ENCODE data around the gene NDOR1.
A peak's percentile ranks its signal among the peaks of the same experiment; 100 is the strongest.

NDOR1 gene

GRCh38 chr9:137183980-137184595 is 21.4 kb upstream of the NDOR1 start:
- DNase-seq, result no peak

GRCh38 chr9:137184881-137185660 is 20.4 kb upstream of the NDOR1 start:
- no peak for DNase-seq

GRCh38 chr9:137185921-137186320 is 19.6 kb upstream of the NDOR1 start:
- DNase-seq, result no peak

- no peak for DNase-seq
These were observed 19.1 kb upstream of the NDOR1 start for GRCh38 chr9:137186385-137186784.

GRCh38 chr9:137187386-137187785 is 18.1 kb upstream of the NDOR1 start:
- no peak for DNase-seq

- DNase-seq, result no peak
These were observed 17.4 kb upstream of the NDOR1 start for GRCh38 chr9:137188086-137188489.

- peak; percentile 98 for DNase-seq
These were observed 16.8 kb upstream of the NDOR1 start, which contains the start of the genes ANAPC2 and SSNA1 for GRCh38 chr9:137188490-137189296. TSS of gene ANAPC2 (minus strand) at chr9:137188560. CDS start at chr9:137188532, 28 bp downstream. TSS of gene SSNA1 (plus strand) at chr9:137188676. CDS start at chr9:137188727, 51 bp downstream.

GRCh38 chr9:137189297-137190295 is 15.9 kb upstream of the NDOR1 start:
- DNase-seq, result no peak

GRCh38 chr9:137190315-137190856 is 15.1 kb upstream of the NDOR1 start:
- no peak for DNase-seq

GRCh38 chr9:137191245-137191644 is 14.3 kb upstream of the NDOR1 start:
- DNase-seq, result no peak

- no peak for DNase-seq
These were observed 13.6 kb upstream of the NDOR1 start for GRCh38 chr9:137191691-137192447.

GRCh38 chr9:137192448-137192780 is 13.1 kb upstream of the NDOR1 start:
- no peak for DNase-seq

GRCh38 chr9:137192859-137193258 is 12.6 kb upstream of the NDOR1 start:
- peak; percentile 13 for DNase-seq

GRCh38 chr9:137193771-137194170 is 11.7 kb upstream of the NDOR1 start:
- DNase-seq, result no peak

- DNase-seq, result peak; percentile 61
These were observed 11.1 kb upstream of the NDOR1 start for GRCh38 chr9:137194388-137194787.

GRCh38 chr9:137194909-137195308 is 10.6 kb upstream of the NDOR1 start:
- no peak for DNase-seq

- DNase-seq, result no peak
These were observed 9.8 kb upstream of the NDOR1 start for GRCh38 chr9:137195525-137196220.

- DNase-seq, result no peak
These were observed 7.2 kb upstream of the NDOR1 start for GRCh38 chr9:137198051-137198901.

GRCh38 chr9:137198902-137199283 is 6.6 kb upstream of the NDOR1 start:
- no peak for DNase-seq

Measured in eye (tissue), 1 donor.